ENCODE measurements around the gene NALCN.
"Not testable (repeated sequence)": the region's sequence is repeated elsewhere in the genome, so short reads cannot be mapped to it uniquely, and the experiment has no call there.

The NALCN gene

DNA sequence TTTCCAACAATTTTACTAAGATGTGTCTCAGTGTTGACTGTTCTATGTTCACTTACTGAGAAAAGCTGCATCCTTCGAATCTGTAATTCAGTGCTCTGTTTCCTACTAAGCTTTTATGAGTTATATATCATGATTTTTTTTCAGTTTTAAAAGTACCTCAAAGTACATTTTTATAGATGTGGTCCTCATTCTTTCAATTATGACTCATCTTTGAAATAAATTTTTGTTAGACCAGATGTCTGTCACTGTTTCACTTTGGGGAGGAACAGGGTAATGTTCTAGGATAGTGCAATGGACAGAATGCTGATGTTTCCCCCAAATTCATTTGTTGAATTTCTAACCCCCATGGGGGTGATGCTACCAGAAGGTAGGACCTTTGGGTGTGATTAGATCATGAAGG lies 74.8 kb downstream of the NALCN start:
- no peak for DNase-seq (ENCODE audit: low read depth)

- no peak for DNase-seq (ENCODE audit: low read depth)
These were observed 77.1 kb downstream of the NALCN start for GRCh38 chr13:101339202-101339601.

DNA sequence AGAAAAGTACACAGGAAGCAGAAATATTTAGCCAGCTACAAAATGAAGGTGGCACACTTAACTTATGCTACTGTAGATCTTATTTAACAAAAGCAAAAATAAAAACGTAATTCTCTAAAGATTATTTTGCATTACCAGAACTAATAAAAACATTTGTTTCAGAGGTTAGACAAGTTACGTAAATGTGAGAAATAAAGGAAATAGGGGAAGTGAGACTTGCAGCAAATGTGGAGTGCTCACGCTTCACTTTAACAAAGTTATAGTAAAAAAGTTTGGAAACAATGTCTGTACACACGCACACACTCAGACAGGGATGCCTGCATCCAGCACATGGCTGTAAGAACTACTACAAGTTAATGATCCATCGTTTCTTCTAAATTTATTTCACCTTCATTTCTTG lies 83.7 kb downstream of the NALCN start:
- DNase-seq (ENCODE audit: low read depth), result no peak

- DNase-seq (ENCODE audit: low read depth), result no peak
These were observed 84.6 kb downstream of the NALCN start for GRCh38 chr13:101331731-101332130.

DNA sequence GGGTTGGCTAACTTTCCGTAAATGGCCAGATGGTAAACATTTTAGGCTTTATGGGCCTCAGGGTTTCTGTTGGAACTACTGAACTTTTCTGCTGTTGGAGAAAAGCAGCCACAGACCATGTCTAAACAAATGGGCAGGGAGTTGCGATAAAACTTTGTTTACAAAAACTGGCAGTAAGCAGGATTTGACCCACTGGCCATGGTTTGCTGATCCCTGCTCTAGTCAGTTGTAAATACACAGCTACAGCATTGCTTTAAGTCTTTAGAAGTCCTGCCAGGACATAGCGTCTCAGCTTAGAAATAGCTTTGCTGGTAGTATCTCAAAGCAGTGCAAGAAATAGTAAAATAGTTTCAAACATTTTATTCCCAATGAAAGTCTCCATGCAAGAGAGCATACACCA lies 88.4 kb downstream of the NALCN start:
- no peak for DNase-seq (ENCODE audit: low read depth)

DNA sequence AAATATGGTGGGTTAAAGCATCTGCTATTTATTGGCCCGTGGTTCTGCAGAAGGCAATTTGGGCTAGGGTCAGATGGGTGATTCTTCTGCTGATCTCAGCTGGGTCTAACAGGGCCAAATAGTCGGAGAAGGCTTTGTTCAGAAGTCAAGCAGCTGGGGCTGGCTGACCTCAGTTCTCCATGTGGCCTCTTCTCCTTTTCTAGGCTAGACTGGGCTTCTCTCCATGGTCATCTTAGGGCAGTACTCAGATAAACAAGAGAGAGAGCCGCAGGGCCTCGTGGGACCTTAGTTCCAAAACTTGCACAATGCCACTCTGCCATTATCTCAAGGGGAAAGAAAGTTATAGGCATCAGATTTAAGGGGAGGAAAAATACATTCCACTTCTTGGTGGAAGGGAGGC lies 89.6 kb downstream of the NALCN start:
- no peak for DNase-seq (ENCODE audit: low read depth)

- DNase-seq (ENCODE audit: low read depth), result no peak
These were observed 90.9 kb downstream of the NALCN start for GRCh38 chr13:101325423-101325822.

GRCh38 chr13:101323601-101324000 lies 92.7 kb downstream of the NALCN start:
- no peak for DNase-seq (ENCODE audit: low read depth)

- DNase-seq (ENCODE audit: low read depth), result no peak
These were observed 98.3 kb downstream of the NALCN start for GRCh38 chr13:101317986-101318523.

- not testable (repeated sequence) for DNase-seq (ENCODE audit: low read depth)
These were observed 102.8 kb downstream of the NALCN start for GRCh38 chr13:101313479-101313878.

GRCh38 chr13:101309014-101309619 lies 107.2 kb downstream of the NALCN start:
- DNase-seq (ENCODE audit: low read depth), result no peak

- no peak for DNase-seq (ENCODE audit: low read depth)
These were observed 107.9 kb downstream of the NALCN start for GRCh38 chr13:101308247-101309013.

- DNase-seq (ENCODE audit: low read depth), result no peak
These were observed 109.1 kb downstream of the NALCN start for GRCh38 chr13:101307181-101307701.

- no peak for DNase-seq (ENCODE audit: low read depth)
These were observed 109.5 kb downstream of the NALCN start for GRCh38 chr13:101306773-101307172.

DNA sequence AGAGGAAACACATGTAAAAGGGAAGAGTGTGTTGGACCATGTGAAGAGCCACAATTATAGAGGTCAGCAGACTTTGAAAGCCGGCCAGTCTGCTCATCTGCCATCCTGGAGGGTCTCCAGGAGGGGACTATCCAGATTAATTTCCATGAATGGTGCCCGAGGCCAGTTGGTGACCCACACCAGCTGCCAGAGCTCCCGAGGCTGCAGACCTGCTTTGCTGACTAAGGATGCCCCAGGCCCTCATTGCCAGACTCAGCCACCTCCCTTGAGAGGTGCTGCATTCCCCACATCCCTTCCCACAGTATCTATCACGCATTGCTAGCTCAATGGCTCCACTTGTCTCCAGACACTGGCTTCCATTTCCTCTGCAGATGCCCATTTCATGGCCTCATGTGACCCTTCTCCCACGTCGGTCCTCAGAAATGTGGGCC lies 110.3 kb downstream of the NALCN start:
- no peak for DNase-seq (ENCODE audit: low read depth)

- DNase-seq (ENCODE audit: low read depth), result no peak
These were observed 112.8 kb downstream of the NALCN start for GRCh38 chr13:101303521-101303920.

DNA sequence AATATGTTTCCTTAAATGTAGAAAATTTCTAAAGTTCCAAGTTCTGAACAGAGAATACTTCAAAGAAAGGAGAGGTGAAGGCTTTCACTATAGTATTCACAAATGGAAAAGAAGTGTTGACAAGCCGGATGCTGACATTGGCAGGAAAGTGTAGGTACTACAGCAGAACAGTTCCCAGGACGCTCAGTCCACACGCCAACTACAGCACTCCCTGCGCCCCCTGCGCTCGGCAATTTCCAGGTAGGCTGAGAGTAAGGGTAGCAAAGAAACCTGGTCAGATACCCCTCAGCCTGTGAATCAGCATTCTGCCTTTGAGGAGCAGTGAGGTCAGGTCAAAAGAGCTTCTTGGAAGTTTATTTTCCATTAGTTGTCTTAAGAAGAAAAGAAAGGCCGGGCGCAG lies 115.3 kb downstream of the NALCN start:
- no peak for DNase-seq (ENCODE audit: low read depth)

- DNase-seq (ENCODE audit: low read depth), result no peak
These were observed 115.8 kb downstream of the NALCN start for GRCh38 chr13:101300531-101300930.

GRCh38 chr13:101298517-101298916 lies 117.8 kb downstream of the NALCN start:
- no peak for DNase-seq (ENCODE audit: low read depth)

- no peak for DNase-seq (ENCODE audit: low read depth)
These were observed 118.5 kb downstream of the NALCN start for GRCh38 chr13:101297794-101298193.

DNA sequence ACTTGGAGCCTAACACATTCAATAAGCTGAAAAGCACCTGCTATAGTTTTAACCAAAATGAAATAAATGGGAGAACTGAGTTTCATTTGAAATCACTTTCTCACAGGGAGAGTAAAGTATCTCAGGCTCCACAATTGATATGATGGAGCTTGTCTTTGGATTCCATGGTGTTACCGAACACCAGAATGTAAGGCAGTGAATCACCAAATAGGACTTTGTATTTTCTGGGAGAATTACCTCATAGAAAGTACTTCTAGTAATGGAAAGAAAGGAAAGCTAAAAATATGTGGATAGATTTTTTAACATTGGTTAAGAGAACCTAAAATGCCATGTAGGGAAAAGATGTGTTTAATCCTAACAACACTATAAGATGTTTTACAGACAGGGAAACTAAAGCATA lies 123.6 kb downstream of the NALCN start:
- DNase-seq (ENCODE audit: low read depth), result no peak

DNA sequence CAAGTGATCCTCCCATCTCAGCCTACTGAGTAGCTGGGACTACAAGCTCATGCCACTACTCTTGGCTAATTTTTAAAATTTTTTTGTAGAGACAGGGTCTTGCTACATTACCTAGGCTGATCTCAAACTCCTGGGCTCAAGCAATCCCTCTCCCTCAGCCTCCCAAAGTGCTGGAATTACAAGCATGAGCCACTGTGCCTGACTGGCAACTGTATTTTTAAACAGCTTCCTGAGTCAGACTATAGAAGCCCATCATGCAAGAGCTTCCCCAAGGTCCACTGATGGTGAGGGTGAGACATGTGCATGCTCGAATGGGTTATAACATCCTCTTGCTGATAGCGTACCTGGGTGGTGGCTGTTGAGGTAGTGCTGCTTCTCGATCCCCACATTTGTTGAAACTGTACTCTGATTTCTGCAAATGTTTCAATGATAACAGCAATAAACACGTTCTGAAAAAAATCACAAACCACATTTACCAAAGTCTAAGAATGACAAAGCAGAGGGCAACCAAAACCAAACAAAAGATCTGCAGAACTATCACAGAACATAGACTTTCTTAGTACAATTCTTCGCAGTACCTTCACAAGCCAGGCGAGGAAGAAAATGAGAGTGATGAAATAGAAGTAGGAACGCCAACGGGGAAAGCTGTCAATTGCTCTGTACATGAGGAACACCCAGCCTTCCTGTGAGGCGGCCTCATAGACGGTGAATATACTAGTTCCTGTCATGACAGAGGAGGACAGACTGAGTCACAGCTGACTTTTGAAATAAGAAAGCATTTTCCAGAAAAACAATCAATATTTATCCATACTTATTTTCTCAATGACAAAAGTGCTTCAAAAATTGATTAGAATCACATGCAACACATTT lies 124.4 kb downstream of the NALCN start:
- DNase-seq (ENCODE audit: low read depth), result no peak
